Measurements from ENCODE around the gene SYDE1.

The SYDE1 gene

GRCh38 chr19:15115762-15116615 lies 8.8 kb downstream of the SYDE1 start:
- TF ChIP-seq, protein P1, sequence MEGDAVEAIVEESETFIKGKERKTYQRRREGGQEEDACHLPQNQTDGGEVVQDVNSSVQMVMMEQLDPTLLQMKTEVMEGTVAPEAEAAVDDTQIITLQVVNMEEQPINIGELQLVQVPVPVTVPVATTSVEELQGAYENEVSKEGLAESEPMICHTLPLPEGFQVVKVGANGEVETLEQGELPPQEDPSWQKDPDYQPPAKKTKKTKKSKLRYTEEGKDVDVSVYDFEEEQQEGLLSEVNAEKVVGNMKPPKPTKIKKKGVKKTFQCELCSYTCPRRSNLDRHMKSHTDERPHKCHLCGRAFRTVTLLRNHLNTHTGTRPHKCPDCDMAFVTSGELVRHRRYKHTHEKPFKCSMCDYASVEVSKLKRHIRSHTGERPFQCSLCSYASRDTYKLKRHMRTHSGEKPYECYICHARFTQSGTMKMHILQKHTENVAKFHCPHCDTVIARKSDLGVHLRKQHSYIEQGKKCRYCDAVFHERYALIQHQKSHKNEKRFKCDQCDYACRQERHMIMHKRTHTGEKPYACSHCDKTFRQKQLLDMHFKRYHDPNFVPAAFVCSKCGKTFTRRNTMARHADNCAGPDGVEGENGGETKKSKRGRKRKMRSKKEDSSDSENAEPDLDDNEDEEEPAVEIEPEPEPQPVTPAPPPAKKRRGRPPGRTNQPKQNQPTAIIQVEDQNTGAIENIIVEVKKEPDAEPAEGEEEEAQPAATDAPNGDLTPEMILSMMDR (IDR thresholded peaks at IDR 0.05), result no peak
- TF ChIP-seq ZFX (IDR thresholded peaks at IDR 0.05; ENCODE audit: borderline replicate concordance), result no peak
- H3K27ac ChIP-seq, result no peak overlapping the region

DNA sequence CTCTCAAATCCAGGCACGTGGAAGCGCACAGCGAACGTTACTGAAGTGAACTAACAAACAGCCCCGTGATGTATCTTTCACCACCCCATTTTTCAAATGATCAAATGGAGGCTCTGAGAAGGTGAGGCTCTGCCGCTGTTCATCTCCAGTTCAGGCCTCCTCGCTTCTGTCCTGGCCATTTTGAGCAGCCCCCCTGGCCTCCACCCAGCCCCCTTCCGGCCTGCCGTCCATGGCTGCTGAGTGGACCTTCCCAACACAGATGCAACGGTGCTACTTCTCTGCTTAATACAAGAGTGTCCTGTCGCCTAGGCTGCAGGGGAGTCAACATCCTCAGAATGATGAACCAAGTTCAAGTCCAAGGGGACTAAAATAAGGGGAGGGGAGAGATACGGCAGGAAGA lies 9.7 kb downstream of the SYDE1 start:
- TF ChIP-seq, protein P1 (IDR thresholded peaks at IDR 0.05), result no peak
- no peak for TF ChIP-seq ZFX (IDR thresholded peaks at IDR 0.05; ENCODE audit: borderline replicate concordance)
- H3K27ac ChIP-seq, result no peak overlapping the region

GRCh38 chr19:15118248-15118647 lies 11.0 kb downstream of the SYDE1 start:
- TF ChIP-seq, protein P1 (IDR thresholded peaks at IDR 0.05), result no peak
- no peak overlapping the region for H3K27ac ChIP-seq

DNA sequence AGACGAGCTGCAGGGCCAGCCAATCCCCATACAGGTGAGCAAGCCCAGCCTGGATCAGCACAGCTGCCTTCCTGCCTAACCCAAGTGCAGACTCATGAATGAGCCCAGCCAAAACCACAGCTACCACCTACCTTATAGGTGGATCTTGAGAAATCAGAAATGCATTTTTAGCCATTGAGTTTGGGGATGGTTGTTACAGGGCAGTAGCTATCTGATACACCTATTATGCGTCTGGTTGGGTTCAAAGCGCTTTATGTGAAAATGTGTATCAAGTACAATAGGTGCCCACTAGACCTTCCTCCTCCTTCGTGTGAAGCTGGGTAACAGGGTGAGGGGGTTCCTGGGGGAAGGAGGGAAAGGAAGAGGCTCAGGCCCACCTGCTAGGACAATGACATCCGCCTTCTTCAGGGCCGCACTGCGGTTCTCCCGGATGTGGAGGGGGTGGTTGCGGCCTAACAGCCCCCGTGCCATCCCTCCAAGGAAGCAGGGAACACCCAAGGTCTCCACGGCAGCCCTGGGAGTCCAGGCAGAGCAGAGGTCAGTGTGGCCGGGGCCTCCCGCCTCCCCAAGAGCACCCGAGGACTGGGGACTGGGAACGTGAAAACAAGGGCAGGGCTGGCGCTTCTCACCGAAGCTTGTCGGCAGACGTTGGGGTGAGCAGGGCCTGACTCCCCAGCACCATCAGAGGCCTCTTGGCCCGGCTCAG lies 11.7 kb downstream of the SYDE1 start:
- no peak overlapping the region for H3K27ac ChIP-seq
- TF ChIP-seq, protein P1 (IDR thresholded peaks at IDR 0.05), result no peak

DNA sequence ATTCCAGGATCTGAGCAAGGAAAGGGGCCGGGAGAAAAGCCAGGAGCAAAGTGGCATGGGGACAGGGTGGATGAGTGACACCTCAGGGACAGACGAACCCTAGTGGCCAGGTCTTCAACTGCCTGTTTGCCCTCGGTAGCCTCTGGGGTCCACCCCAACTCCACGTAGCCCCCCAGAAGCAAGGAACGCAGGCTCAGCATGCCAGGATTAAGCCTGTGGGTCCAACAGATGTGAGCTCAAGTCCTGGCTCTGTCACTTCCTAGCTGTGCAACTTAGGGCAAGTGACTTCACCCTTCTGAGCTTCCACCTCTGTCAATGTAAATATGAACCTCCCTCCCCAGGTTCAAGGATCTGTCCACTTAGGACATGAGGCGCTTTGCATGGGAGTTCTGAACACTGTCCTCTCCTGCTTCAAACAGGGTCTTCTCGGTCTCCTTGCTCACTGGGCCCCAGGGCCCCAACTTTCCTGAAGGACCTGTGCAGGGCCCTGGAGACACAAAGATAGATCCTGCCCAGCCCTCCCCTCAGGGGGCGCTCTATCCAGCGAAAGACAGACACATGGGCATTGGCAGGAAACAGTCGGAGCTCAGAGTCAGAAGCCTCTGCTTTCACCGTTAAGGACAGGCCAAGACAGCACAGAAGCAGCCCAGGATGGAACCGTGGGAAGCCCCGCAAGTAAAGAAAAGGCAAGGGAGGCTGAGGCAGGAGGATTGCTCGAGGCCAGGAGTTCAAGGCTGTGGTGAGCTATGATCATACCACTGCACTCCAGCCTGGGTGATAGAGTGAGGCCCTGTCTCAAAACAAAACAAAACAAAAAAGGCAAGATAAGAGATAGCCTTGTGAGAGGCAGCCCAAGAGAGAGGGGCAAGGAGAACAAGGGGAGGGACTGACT lies 13.2 kb downstream of the SYDE1 start:
- no peak overlapping the region for H3K27ac ChIP-seq
- TF ChIP-seq, protein P1 (IDR thresholded peaks at IDR 0.05), result no peak
- no peak for TF ChIP-seq ZFX (IDR thresholded peaks at IDR 0.05; ENCODE audit: borderline replicate concordance)

GRCh38 chr19:15122331-15123030 lies 15.3 kb downstream of the SYDE1 start:
- no peak overlapping the region for H3K27ac ChIP-seq
- TF ChIP-seq, protein P1 (IDR thresholded peaks at IDR 0.05), result no peak
- TF ChIP-seq ZFX (IDR thresholded peaks at IDR 0.05; ENCODE audit: borderline replicate concordance), result no peak

Data from 22Rv1 (cell line).